Stomach (tissue), 4 donors: ENCODE measurements around the gene NAIF1.

Experiments used
- CTCF ChIP-seq, 7 experiments: fragments of 450-650 bp in 4 of 7; fragments of 200-600 bp in 3 of 7; sonication (generic) in 3 of 7; IDR thresholded peaks; one replicate each; pipeline ENCODE4 v1.5.1; 2016 to 2019; ENCODE audit warnings: antibody characterized with exemption in 7 of 7, control low read depth in 2 of 7, mild to moderate bottlenecking in 1 of 7
- EP300 ChIP-seq: sonication (generic); formaldehyde crosslinking; IDR thresholded peaks from one replicate; pipeline ENCODE4 v1.6.1; 2017; ENCODE audit warnings: antibody characterized with exemption
- POLR2A ChIP-seq, 4 donors: fragments of 450-650 bp; IDR thresholded peaks; one replicate each; pipeline ENCODE4 v1.6.1; 2016; ENCODE audit warnings: antibody characterized with exemption in 4 of 4, control low read depth in 2 of 4, mild to moderate bottlenecking in 1 of 4, moderate library complexity in 1 of 4

DNA sequence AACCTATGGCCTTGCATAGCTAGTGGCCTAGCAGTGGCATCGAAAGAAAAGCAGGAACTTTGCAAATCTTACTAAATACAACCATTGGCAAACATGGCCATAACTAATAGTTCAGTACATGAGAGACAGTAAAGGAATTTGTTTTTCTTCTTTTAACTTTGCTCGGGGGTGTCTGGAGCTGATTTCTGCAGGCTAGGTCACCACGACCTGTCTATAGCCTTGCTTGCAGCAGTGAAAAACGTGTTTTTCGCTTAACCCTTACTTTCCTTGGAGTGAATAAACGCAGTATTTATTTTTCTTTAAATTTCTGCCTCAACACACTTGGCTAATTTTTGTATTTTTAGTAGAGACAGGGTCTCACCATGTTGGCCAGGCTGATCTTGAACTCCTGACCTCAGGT lies 19.9 kb downstream of the NAIF1 start:
- TF ChIP-seq POLR2A (IDR thresholded peaks at IDR 0.05) = no peak
- no peak for TF ChIP-seq CTCF (IDR thresholded peaks at IDR 0.05)
- no peak for TF ChIP-seq EP300
